CD4-positive, alpha-beta T cell treated with Interferon alpha-2 for 1 hour (primary cell): ENCODE results near the gene ADGRV1.

Experiments
- DNase-seq, 2 donors: peaks; one replicate each; pipeline ENCODE4 v3.0.0-alpha.2; 2020 to 2022

Gene ADGRV1

GRCh38 chr5:90875456-90875855, 316.9 kb downstream of the ADGRV1 start:
- no peak for DNase-seq

DNA sequence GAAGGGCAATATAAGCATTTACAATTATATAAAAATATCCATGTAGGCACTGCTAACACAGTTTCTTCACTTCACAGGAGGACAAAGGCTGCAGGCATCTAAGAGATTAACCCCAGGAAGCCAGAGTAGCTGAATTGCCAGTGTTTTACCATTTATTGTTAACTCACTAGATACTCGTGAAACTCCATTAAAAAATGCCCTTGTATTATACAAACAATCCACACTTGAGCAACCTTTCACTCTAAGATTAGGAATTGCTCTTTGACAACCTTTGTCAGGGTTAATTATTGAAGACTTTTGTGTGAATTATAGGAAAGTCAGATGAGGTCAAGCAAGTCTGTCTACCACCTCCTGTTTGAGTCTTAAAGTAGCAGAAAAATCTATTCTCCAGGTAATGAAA, 317.8 kb downstream of the ADGRV1 start:
- DNase-seq, result no peak

DNA sequence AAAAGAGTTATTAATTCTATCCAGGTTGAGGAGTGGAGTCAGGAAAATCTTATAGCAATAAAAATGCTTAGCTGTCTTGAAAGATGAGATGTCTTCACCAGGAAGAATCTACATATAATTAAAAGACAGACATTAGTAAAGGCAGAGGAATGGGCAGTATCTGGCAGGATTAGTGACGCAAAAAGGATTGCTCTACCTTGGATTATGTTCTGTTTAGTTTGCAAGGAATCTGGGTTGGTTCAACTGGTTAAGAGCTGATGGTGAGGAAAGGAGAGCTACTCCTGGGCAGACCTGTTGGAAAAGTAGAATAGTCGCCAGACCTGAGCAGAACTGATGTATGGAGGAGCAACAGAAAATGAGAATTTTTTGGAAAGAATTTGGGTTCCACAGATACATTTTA, 318.5 kb downstream of the ADGRV1 start:
- DNase-seq, result no peak

- DNase-seq, result no peak
These were observed 319.5 kb downstream of the ADGRV1 start for GRCh38 chr5:90878081-90878480.

DNA sequence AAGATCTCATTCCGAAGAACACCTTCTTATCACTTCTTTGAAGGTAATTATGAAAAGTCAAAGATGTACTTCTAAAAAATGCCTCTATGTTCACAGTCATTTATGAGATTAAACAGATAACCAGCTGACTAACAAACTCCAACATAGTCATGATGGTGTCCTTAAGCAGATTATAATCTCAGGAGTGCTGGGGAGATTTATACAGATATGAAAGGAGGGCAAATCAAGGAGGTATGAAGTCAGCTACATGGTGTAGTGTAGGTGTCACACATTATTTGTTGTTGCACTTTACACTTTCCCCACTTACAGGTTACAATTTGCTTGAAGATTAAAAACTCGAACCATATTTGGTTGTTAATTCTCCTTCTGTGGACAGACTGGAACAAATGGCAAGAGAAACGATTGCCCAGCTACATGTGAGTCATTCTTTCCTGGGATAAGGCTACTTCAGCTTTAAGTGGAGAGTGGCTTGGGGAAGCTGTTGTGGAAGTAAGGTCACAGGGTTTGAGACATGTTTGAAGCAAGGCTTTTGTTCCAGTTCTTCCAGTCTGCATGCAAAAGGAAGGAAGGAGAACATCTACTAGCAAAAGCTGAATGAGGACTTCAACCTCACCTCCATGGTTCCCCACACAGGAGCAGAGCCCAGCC, 320.1 kb downstream of the ADGRV1 start:
- DNase-seq, result no peak

- no peak for DNase-seq
These were observed 323.1 kb downstream of the ADGRV1 start for GRCh38 chr5:90881626-90882150.

DNA sequence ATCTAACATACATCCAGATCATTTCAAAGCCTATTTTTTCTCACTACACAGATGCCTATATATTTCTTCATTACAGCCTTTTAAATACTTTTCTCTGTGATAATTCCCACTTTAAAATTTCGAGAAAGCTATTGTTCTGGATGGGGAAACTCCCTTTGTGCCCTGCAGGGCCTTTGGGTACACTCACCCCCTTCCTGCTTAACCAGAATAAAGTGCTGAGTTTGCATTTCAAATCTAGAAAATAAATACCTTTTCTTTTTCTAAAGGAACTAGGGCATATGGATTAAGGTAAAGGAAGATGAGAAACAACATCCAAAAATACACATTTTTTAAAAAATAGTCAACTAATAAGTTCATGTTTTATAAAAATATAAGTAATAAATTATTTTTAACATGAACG, 323.9 kb downstream of the ADGRV1 start:
- DNase-seq, result no peak

- DNase-seq, result no peak
These were observed 326.7 kb downstream of the ADGRV1 start for GRCh38 chr5:90885180-90885868.

- DNase-seq, result no peak
These were observed 327.8 kb downstream of the ADGRV1 start for GRCh38 chr5:90886381-90886780.

DNA sequence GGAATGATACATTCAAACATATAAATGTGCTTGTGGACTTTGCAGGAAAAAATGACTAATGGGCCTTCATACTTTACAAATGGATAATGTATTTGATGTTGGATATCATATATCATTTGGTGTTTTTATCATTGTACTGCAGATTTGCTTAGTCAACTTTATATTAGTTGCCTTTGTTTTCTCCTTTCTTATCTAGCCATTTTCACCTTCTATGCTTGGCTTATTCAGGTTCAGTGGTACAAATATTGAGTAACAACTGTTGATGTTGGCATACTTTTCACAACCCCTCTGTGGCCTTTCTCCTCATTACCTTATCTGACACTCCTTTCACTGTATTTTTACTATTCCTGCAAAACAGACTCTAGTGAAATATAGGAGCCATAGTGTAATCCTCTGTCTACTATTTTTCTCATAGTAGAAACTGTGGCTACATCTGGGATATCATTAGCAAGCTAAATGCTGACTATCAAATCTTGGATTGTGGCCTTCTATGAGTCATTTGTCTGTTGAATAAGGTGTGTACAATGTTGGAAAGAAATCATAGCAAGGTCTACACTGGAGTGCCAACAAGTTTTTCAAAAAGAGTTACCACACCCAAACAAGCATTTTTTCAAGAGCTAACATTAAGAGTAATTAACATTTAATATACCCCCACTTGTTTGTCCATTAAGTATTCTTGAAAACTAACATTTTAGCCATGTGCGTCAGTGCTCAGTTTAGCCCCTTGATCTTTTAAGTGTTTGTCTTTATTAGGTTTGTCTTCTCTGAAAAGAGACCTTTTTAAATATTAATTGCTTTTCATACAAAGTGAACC, 330.1 kb downstream of the ADGRV1 start:
- no peak for DNase-seq

DNA sequence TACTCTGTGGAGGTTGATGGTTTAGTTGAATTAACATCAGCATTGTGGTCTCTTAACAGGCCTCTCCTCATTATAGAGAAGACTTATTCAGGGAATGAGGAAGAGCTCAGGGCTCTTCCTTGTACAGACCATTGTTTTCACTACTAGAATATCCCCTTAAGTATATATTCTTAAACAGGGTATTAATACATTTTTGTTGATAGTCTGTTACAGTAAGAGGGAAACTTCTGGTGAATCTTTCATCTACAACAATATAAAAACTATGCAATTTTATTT, 330.7 kb downstream of the ADGRV1 start:
- DNase-seq, result no peak

DNA sequence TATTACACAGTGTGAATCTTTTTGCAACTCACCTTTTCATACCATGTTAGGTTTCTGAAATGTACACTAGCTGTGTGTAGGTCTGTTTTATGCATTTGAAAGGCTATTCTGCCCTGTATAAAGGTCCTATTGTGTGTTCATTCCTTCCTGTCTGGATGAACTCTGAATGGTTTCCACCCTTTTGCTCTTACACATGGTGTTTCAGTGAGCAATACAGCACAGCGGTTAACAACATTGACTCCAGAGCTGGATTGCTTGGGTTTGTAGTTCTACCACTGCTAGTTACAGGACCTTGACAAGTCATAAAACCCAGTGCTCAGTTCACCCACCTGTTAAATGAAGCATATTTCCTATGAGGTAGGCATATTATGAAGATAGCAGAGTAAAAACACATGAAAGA, 331.6 kb downstream of the ADGRV1 start:
- DNase-seq, result no peak

DNA sequence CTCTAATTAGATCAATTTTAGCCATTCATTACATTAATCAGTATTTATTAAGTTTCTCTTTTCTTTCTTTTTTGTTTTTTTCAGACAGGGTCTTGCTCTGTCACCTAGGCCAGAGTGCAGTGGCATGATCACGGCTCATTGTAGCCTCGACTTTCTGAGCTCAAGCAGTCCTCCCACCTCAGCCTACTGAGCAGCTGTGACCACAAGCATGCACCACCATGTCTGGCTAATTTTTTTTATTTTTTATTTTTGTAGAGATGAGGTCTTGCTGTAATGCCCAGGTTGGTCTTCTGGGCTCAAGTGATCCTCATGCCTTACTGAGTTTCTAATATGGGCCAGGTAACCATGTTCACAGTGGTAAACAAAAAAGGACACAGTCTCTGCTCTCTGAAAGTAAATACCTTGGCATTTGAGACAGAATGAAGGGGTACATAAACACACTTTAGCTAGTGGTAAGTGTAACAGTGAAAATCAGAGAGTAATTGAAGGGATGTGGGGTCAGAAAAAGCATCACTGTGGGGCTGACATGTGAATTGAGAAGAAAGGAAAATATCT, 336.3 kb downstream of the ADGRV1 start:
- DNase-seq, result no peak

- DNase-seq, result no peak
These were observed 339.0 kb downstream of the ADGRV1 start for GRCh38 chr5:90897618-90898017.

GRCh38 chr5:90898326-90899013, 339.9 kb downstream of the ADGRV1 start:
- DNase-seq, result no peak

DNA sequence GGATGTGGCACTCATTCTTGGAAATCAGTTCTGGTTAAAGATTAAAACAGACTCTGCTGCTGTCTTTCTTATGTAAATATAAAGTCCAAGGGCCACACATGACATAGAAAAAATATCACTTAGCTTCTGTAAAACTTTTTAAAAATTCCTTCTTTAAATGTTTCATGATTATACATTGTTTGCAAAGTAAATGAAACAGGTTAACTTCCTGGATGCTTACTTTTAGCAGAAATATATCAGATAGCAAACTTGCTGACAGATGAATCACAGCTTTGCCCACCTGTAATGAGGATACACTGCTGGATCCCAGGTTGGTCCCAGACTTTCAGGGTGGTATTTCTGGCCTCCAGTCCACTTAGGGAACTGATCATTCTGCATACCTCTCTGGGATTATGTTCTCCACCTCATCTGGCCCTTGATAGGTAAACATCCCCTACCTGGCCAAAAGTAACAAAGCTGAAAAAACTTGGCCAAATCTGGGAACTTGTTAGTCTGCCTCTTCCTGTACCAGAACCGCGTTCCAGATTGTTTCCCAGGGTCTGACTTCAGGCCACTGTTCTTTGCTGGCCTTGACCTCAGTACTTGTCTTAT, 340.5 kb downstream of the ADGRV1 start:
- DNase-seq, result no peak

GRCh38 chr5:90901261-90901660, 342.7 kb downstream of the ADGRV1 start:
- DNase-seq, result no peak

- DNase-seq, result no peak
These were observed 343.6 kb downstream of the ADGRV1 start for GRCh38 chr5:90902170-90902569.

- no peak for DNase-seq
These were observed 344.2 kb downstream of the ADGRV1 start for GRCh38 chr5:90902651-90903386.

- no peak for DNase-seq
These were observed 350.5 kb downstream of the ADGRV1 start for GRCh38 chr5:90909101-90909503.

GRCh38 chr5:90909940-90910339, 351.3 kb downstream of the ADGRV1 start:
- DNase-seq, result no peak

DNA sequence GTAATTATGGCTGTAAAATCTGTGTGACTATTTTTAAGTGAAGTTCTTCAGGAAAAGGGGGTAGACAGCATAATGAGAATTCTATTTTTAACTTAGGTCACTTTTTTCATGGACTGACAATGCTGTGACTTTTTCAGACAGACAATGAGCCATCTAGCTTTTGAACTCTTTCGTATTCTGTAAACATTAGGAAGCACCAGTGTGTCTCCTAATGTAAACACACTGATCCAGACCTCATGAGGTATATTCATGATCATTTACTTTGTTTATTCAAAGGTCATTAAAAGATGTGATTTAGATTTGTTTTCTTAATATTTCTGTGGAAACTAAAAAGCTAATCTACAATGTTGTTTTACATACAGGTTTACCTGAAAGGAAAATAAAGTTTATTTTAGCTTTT, 352.6 kb downstream of the ADGRV1 start:
- DNase-seq, result no peak
